Activated CD8-positive, alpha-beta memory T cell treated with anti-CD3 and anti-CD28 coated beads, Interleukin-2, amount 50 U/mL, for 1 hour (primary cell): ENCODE measurements around the gene SCN10A.

Experiments used
- DNase-seq: peaks from one replicate; pipeline ENCODE4 v3.0.0-alpha.2; 2020; ENCODE audit errors: extremely low read depth

The SCN10A gene

DNA sequence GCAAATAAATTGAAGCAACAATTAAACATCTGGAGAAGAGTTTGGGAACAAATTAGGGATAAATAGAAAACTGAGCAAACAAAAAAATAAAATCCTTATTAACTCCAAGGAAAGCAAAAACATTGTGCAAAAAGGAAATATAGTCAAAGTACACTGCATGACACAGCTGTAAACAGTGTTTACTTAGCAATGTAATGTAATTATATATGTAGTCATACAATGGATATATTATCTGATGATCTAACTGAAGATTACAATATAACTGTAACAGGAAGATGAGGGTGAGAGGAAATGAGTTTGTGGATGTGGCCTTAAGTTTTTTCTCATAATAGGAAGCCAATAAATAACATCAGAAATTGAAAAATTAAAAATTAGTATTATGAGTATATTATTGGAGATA, 42.5 kb downstream of the SCN10A start:
- DNase-seq = no peak

- DNase-seq = no peak
Measured at GRCh38 chr3:38763569-38763968, 52.4 kb downstream of the SCN10A start.

DNA sequence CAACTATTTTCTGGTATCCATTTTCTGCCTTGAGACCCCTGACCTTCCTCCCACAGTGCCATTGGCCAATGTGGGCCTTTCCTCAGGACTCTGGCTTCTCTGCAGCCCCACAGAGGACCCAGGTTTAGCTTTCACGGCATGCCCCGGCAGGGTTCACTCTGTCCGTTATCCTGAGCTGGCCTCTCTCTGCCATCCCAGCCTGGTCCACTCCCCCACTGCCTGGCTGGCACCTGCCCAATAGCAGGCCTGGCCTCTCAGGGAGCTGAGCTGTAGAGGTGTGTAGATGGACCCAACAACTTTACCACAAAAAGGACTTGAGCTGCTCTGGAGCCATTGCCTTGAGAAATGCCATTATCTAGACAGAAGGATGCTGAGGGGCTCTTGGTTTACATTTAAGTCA, 57.5 kb downstream of the SCN10A start:
- DNase-seq = no peak

DNA sequence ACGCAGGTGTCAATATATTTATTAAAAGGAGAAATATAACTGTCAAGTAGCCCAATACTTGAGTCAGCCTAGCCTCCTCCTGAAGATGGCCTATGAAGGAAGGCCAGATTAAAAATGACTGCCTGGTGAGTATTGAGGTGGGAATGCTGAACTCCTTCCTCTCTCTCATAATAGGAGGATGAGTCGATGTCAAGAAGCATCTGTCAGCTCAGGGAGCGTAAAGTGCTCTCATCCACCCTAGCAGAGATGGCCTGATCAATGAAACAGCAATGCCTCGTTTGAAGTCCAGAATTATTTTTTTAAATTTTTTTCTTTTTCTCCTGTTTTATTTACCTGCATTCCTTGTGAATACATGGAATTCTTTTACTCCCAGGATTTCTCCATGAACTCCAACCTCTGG, 58.3 kb downstream of the SCN10A start:
- no peak for DNase-seq

- no peak for DNase-seq
Measured at GRCh38 chr3:38756892-38757291, 59.1 kb downstream of the SCN10A start.

DNA sequence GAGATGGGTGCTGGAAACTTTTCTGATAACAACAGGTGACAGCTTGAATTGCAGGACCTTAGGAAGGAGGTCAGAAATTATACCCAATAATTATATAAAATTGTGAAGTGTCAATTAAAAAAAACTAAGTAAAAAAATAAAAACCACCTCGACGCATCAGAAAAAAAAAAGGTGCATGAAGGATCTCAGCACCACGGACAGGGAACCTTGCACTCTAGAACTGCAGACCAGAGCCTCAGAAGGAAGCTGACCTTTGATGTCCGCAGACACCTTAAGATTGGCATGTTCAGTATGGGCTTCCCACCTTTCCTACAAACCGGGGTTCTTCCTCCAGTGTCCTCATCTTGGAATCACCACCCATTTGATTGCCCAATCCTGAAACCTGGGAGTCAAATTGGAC, 60.9 kb downstream of the SCN10A start:
- no peak for DNase-seq

- DNase-seq = no peak
Measured at GRCh38 chr3:38746641-38747040, 69.4 kb downstream of the SCN10A start.

GRCh38 chr3:38743043-38743442, 73.0 kb downstream of the SCN10A start:
- no peak for DNase-seq

GRCh38 chr3:38742550-38742949, 73.5 kb downstream of the SCN10A start:
- no peak for DNase-seq

DNA sequence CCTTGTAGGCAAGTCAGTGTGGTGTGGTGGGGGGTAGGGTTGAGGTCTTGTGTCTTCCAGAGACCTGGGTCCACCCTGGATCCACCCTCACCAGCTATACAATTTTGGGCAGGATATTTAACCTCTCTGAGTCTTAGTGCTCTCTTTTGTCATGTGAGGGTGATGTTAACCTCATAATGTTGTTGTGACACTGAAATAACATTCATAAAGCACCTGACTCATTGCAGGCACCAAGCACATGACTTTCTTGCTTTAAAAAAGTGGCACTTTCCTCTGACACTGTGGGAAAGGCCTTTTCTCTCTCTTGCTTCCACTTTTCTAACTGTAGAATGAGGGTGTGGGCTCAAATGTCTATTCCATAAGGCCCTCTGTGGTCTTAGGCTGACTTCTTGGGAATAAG, 75.5 kb downstream of the SCN10A start:
- no peak for DNase-seq

DNA sequence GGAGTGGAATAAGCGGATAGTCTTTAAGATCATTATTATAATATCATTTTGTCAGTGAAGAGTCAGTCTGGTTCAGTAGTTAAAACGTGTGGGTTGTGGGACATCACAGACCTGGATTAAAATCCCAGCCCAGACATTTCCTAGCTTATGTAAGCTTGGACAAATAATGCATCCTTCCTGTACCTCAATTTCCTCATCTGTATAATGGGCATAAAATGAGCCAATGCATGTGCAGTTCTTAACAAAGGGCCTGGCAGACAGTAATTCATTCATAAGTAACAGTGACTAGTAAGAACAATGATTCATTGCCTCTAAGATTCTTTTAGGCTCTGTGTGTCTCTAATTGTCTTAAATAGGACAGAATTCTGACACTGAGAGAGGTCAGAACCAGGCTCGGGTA, 76.1 kb downstream of the SCN10A start:
- no peak for DNase-seq

DNA sequence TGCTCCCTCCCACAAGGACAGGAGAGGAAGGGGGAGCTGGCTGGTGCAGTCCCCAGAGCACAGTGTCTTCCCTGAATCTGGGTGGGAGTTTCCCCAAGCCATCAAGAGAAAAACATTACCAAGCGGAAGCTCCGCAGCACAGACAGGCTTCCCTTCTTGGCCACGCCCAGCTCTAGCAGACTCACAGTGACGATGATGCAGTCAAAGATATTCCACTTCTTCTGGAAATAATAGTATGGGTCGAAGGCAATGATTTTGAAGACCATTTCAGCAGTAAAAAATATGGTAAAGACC, 76.7 kb downstream of the SCN10A start:
- DNase-seq = no peak

DNA sequence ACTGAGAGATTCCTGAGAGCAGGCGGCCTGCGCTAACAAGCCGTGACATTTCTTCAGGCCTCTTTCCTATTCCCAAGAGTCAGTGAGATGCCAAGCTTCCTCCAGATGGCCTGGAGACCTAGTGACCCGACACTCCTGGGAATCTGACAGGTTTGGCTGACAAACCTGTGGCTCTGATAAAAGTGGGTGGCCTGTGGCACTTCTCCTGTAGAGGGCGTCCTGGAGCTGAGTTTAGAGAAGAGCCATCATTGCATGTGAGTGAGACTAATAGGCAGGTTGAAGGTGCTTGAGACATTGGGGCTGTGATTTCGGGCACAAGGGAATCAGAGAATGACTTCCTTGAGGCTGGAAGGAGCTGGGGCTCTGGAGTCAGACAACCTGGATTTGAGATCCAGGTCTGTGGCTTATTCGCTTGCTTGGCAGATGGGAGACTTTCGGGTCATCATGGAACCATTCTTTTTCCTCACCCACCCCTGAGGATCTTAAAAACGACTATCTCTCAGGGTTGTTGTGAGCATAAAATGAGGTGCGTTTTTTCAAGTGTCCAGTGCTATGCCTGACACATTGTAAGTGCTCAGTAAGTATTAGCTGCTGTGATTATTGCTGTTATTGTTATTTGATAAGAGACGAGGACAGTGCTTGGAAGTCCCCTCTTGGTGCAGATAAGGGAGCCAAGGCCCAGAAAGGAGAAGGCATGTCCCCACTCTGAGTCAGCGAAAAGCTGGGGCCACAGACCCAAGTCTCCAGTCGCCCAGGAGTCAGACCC, 77.2 kb downstream of the SCN10A start:
- no peak for DNase-seq

- DNase-seq = no peak
Measured at GRCh38 chr3:38731522-38731921, 84.5 kb downstream of the SCN10A start.

- DNase-seq = no peak
Measured at GRCh38 chr3:38730281-38730680, 85.7 kb downstream of the SCN10A start.

DNA sequence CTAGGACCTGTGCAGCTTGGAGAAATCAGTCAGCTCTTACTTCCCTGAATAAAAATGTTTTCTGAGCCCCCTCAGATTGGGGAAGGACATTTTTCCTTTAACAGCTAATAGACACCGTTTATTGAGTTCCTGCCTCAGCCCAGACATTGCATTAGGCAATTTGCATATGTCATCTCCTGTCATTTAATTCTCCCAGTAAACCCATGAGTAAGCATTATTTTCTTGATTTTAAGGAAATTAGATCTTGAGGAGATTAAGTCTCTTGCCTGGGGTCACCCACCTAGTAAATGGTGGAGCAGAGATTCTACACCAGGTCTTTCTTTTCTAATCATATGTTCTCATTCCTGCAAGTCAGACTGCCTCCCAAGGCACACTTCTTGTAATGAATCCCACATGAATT, 88.0 kb downstream of the SCN10A start:
- DNase-seq = no peak

GRCh38 chr3:38726751-38727150, 89.3 kb downstream of the SCN10A start:
- DNase-seq = no peak

DNA sequence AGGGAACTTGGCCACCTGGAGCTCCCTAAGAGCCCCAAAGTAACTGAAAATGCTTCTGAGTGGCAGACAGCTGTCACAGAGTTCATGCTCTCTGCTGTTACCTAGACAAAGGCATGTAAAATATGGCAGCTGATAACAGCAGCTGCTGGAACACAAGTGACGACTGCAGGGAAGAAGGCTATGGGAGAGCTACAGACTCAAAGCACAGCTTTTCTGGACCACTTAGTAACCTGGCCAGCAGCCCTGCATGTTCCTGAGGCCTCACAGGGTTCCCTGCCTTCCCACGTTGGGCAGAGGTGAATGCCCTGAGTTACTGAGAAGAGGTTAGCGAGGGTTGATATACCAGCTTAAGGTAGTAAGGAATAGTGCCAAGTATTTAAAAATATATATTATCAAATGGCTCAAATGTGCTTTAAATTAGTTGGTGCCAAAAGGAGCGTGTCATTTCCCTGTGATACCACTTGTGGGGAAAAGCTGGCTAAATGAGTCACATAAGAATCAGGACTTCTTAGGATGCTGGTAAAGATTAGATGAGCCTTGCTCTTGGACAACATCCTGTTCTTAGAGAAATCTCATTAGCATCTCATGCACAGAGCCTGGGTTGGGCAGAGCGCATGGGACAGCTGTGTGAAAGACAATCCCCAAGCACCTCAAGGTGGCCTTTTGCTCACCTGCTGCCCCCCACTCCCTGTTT, 90.1 kb downstream of the SCN10A start:
- no peak for DNase-seq

- no peak for DNase-seq
Measured at GRCh38 chr3:38724392-38724736, 91.7 kb downstream of the SCN10A start.

DNA sequence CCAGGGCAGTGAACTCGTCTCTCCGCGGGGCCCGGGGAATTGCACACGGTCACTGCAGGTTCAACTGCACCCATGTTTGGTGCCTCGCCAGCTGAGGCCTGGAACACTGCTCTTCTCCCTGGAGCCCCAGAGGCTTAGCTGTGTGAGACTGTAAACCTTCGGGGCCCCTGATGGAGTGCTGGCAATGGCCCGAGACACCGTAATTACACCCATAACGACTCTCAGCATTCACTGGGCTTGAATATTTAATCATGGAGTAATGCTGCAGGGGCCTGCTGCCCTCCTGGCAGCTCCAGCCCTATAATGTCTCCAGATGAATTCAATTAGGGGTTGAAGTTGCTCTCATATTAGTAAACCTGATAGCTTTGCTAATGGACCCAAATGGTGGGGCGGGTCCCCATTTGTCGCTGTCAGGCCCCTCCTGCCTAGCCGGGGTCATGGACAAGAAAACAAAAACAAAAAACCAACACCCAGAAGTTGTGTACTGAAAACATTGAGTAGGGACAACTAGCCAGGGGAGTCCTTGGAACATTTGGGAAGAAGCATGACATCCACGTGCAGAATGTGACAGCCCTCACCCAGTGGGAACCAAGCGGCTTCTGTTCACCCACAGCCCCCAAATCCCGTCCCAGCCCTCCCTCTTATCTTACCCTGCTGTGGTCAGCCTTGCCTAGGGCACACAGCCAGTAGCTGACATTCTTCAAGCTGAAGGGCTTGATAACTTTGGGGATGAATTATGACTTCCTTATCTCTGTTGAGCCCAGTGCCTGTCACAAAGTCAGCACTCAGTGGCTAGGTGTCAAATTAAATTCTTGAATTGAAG, 92.2 kb downstream of the SCN10A start:
- DNase-seq = no peak

- DNase-seq = no peak
Measured at GRCh38 chr3:38722781-38723568, 93.0 kb downstream of the SCN10A start.

DNA sequence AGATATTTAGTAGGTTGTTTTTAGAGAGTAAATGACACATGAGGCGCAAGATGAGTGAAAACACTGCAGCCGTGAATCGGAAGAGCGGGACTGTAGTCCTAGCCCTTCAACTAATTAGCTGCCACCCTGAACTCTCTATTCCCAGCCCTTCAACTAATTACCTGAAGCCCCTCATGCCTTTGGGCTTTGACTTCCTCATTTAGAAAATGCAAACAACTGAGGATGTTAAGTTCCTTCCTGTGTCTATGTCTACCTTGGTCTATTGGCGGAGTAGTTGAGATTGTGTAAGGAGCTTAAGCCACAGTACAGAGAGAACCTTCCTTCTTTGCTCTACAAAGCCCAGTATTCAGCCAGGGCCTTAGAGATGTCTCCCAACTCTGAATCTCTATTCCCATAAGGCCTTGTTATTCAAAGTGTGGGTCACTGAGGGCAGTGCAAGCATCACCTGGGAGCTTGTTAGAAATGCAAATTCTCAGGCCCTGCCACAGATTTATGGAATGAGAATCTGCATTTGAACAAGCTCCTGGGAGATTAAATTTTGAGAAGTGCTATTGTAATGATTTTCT, 94.7 kb downstream of the SCN10A start:
- no peak for DNase-seq
